HL-60/S4 treated with retinoic acid at 250 ng/mL for 4 days and 3 days (cell line): ENCODE results near the gene PAN2.
"Not testable (repeated sequence)": the region's sequence is repeated elsewhere in the genome, so short reads cannot be mapped to it uniquely, and the experiment has no call there.

Experiments
- in situ Hi-C: fragments of 300-500 bp; cut with MboI; formaldehyde crosslinking; loops from 2 replicates; pipeline ENCODE4 v1.7.0; 2022; ENCODE audit warnings: low sequenced_read_pairs

Gene PAN2

GRCh38 chr12:56315249-56315621 is 18.6 kb downstream of the PAN2 start:
- in situ Hi-C loops, result no loop called here

DNA sequence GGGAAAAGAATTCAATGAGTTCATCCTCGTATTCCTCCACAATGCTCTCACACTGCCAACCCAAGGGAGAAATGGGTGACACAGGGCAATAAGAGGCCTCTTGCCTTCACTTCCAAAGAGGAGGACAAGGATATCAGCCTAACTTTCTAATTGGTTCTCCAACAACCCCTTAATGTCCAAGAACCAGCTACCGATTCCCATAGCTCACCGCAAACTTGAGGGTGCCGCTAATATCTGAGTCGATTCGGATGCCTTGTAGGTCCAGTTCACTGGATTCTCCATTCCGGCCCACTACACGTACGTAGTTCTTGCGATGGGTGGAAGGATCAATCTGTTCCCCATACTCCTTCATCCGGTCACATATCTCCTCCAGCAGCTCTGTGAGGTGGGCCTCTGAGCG is 22.8 kb downstream of the PAN2 start:
- in situ Hi-C loops, result no loop called here

DNA sequence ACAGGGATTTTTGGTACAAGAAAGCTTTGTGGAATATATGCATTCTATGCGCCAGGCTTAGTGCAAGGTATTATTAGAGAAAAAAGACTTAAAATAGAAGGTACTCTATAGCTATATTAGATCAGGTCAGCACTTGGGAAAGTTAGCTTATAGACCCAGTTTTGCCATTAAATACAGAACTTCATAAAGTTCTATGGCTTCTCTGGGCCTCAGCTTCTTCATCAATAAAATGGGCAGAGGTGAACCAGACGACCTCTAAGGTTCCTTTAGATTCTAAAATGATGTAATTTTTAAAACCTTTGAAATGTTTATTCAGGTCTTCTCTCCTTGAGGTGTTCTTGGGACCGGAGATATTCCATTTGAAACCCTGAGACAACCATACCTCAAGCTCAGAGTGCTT is 25.1 kb downstream of the PAN2 start:
- in situ Hi-C loops, result no loop called here

- in situ Hi-C loops, result no loop called here
These were observed 26.4 kb downstream of the PAN2 start for GRCh38 chr12:56307221-56307965.

GRCh38 chr12:56304872-56305590 is 28.8 kb downstream of the PAN2 start:
- in situ Hi-C loops, result no loop called here

DNA sequence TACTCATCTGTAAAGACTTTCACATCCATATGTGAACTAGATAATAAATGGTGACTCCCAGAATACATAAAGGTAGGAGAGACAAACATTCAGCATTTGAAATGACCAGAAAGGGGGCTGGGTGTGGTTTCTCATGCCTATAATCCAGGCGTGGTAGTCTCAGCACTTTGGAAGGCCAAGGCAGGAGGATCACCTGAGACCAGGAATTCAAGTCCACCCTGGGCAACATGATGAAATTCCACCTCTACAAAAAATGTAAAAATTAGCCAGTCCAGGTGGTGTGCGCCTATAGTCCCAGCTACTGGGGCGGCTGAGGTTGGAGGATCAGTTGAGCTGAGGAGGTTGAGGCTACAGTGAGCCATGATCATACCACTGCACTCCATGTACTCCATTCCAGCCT is 29.5 kb downstream of the PAN2 start:
- in situ Hi-C loops, result no loop called here

DNA sequence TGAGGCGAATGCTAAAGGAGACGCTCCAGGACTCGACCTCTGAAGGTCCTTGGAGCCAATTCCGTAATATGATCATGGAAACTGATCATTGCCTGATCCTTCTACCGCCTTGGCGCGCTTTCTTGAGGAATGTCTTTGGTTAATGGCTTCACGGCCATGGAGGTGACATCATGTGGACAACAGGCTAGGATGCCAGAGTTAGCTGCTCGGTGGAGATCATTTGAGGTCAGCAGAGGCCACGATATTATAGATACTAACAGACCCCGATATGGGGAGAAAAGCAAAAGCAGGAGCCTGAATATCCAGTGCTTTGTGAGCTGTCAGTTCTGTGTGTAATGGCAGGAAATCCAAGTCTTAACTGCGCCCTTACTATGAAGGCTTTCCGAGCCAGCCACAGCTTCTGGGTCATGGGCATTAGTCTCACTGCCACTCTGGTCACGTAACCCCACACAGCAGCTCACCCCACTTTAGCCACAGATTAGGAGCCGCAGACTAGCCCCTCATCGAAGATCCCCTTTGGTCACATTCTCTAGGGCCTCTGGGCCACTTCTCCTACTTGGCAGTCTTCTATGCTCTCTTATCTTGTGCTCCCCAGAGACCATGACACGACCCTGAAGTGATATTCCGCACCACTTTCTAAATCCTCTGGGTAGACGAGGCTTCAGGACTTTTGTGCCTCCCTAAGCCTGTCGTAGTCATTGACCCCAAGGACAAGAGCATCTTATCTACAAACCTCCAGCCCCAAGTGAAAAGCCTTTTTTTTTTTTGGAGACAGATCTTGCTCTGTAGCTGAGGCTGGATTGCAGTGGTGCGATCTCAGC is 32.9 kb downstream of the PAN2 start:
- in situ Hi-C loops, result no loop called here

GRCh38 chr12:56299853-56300643 is 33.8 kb downstream of the PAN2 start, which contains the start of gene CS:
TSS of gene CS (minus strand) at chr12:56300330. CDS start at chr12:56300201, 129 bp downstream.
- in situ Hi-C loops, result no loop called here

DNA sequence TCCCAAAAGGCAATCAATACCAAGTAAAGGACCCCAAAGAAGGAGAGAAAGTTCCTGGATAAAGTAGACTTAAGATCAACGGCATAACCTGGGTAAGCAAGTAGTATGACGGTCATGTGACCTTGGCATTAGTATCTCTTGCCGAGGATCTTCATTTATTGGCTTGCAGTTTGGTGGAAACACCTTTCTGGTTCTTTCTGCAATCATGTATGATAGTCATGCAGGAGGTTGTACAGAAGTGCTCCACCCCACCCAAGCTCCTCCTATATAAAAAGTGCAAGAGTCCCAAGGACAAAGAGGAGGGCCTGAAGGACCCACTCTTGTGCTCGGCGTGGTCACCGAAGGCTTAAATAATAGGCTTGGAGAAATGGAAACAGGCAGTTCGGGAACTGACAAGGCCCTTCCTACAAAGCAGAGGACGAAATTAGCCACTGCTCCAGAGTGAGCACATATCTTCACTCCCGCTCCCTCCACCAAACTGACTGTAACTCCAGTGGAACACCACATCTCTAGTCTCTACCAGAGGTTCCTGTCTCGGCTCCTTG is 34.4 kb downstream of the PAN2 start:
- in situ Hi-C loops, result no loop called here

- in situ Hi-C loops, result no loop called here
These were observed 35.0 kb downstream of the PAN2 start for GRCh38 chr12:56298828-56299227.

DNA sequence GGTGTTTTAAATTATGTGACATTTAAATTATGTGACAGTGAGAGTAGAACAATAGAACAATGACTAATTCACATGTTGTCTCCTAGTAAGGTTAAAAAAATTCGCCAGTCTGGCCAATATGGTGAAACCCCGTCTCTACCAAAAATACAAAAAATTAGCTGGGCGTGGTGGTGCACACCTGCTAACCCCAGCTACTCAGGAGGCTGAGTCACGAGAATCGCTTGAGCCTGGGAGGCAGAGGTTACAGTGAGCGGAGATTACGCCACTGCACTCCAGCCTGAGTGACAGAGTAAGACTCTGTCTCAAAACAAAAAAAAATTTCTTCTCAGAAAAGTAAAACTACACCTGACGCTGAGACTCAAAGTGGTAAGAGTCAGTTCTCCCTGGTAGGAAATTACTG is 36.4 kb downstream of the PAN2 start:
- in situ Hi-C loops, result no loop called here

DNA sequence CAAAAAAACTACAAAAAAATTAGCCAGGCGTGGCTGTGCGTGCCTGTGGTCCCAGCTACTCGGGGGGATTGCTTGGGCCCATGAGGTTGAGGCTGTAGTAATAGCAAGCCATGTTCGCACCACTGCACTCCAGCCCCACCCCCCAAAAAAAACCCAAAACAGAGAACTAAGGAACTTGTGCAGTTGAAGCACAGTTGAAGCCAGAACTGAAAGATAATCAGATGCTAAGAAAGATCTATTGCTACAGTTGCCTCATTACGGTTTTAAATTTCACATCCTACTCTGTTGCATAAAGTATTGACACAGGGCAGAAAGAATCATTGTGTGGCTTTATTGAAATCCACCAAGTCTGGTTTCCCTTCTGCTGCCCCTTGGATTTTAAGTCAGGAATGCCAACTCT is 37.5 kb downstream of the PAN2 start:
- in situ Hi-C loops, result no loop called here

- in situ Hi-C loops, result no loop called here
These were observed 40.0 kb downstream of the PAN2 start for GRCh38 chr12:56293795-56294194.

- in situ Hi-C loops, result no loop called here
These were observed 45.0 kb downstream of the PAN2 start for GRCh38 chr12:56288705-56289387.

DNA sequence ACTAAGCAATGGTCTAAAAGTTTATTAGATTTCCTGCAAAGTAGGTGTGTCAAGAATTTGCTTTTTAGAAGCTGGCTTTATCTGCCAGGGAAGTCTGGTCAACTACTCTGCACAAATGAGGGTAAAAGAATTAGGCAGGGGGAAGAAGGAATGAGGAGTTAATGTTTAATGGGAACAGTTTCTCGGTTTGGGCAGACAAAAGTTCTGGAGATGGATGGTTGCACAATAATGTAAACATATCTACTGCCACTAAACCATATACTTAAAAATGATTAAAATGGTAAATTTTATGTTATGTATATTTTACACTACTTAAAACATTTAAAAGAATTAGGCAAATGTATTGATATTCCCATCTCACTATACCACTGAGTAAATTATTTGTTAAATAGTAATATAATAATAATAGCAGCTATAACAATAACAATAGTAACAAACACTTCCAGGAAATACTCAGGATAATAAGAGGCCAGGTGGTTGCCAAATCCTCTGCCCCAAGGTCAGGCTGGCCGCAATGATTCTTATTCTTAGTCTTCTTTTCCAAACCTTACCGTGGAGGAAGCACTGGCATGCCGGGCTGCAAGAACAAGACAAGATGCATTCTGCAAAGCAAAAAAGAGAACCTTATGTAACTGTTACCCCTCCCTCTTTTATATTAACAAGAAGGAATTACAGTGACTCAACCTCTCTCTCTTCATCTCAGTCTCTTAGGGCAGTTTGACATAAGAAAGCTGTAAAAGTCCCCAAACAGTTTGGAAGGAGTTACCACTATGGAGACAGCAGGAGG is 47.6 kb downstream of the PAN2 start:
- in situ Hi-C loops, result no loop called here

DNA sequence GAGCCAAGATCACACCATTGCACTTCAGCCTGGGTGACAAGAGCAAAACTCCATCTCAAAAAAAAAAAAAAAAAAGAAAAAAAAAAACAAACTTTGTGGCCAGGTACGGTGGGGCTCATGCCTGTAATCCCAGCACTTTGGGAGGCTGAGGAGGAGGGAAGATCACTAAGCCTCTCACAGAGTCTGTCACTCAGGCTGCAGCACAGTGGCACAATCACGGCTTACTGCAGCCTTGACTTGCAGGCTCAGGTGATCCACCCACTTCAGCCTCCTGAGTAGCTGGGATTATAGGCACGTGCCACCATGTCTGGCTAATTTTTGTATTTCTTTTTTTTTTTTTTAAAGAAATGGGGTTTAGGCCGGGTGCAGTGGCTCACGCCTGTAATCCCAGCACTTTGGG is 49.5 kb downstream of the PAN2 start:
- in situ Hi-C loops, result not testable (repeated sequence)

GRCh38 chr12:56282579-56282978 is 51.2 kb downstream of the PAN2 start:
- in situ Hi-C loops, result no loop called here

DNA sequence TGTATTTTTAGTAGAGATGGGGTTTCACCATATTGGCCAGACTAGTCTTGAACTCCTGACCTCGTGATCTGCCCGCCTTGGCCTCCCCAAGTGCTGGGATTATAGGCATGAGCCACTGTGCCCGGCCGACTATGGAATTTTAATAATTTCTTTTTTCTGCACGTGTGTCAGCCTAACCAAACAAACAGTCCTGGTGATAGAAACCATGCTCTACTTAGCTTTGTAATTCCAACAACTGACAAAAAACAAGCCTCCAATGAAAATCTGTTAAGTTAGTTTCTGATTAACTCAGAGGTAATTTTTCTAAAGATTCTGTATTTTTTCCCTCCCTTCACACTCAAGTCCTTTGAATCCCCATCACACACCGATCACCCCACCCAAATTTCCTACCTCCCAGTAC is 51.8 kb downstream of the PAN2 start:
- in situ Hi-C loops, result no loop called here

DNA sequence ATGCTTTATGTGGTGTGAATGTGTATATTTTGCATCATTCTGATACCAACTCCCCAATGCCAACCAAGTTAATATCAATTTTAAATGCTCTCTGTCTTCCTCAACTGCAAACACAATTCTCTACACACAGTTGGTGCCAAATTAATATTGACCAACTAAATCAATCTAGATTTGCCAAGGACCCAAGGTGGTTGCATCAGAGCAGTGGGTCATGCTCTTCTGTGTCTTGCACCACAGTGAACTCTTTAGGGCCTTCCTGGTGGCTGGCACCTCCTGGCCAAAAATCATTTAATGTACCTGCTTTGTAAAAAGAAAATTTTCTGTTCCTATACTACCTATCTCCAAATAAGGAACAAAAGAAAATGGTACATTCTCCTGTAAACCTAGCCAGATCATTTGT is 53.0 kb downstream of the PAN2 start:
- in situ Hi-C loops, result no loop called here
